Common myeloid progenitor, CD34-positive (primary cell): ENCODE data around the gene MGLL.

Experiments used
- CTCF ChIA-PET: fragments of 350-600 bp; sonication (Branson Sonifier 250); formaldehyde crosslinking; loops from one replicate; lab custom pipeline; 2021; ENCODE audit warnings: antibody characterized with exemption; lab: Charles Lee
- POLR2A ChIA-PET: fragments of 350-600 bp; sonication (Branson Sonifier 250); formaldehyde crosslinking; loops from one replicate; lab custom pipeline; 2021; ENCODE audit warnings: antibody characterized with exemption; lab: Charles Lee
- DNase-seq, 3 donors: peaks; one replicate each; pipeline versions ENCODE4 v3.0.0 to v3.0.0-alpha.2; 2013
- H3K27ac ChIP-seq, 2 experiments: 1 replicate in 1 of 2; 2 replicates in 1 of 2; pipeline ENCODE4 v1.7.0; 2013; ENCODE audit warnings: inconsistent platforms in 2 of 2, low read length in 2 of 2, mild to moderate bottlenecking in 2 of 2, low read depth in 1 of 2, moderate library complexity in 1 of 2; ENCODE audit not compliant: severe bottlenecking in 2 of 2, insufficient read depth in 1 of 2, poor library complexity in 1 of 2
- H3K27me3 ChIP-seq, 5 experiments: replicated peaks in 2 of 5; 1 replicate in 3 of 5; 2 replicates in 2 of 5; pipeline versions ENCODE4 v1.6.1 to v1.7.0; 2013; ENCODE audit warnings: low read length in 4 of 5, mild to moderate bottlenecking in 2 of 5, moderate library complexity in 2 of 5, inconsistent platforms in 1 of 5; ENCODE audit not compliant: insufficient read depth in 5 of 5, control insufficient read depth in 4 of 5
- H3K36me3 ChIP-seq, 4 experiments: 1 replicate in 2 of 4; 2 replicates in 2 of 4; pipeline versions ENCODE4 v1.6.1 to v1.7.0; 2013; ENCODE audit warnings: low read length in 3 of 4, control low read depth in 1 of 4, mild to moderate bottlenecking in 1 of 4; ENCODE audit not compliant: control insufficient read depth in 4 of 4, insufficient read depth in 4 of 4
- H3K4me1 ChIP-seq, 4 experiments: 1 replicate in 3 of 4; 2 replicates in 1 of 4; pipeline versions ENCODE4 v1.6.1 to v1.7.1; 2013; ENCODE audit warnings: low read length in 3 of 4, mild to moderate bottlenecking in 3 of 4, control low read depth in 1 of 4, inconsistent platforms in 1 of 4, moderate library complexity in 1 of 4; ENCODE audit not compliant: control insufficient read depth in 4 of 4, insufficient read depth in 4 of 4; ENCODE audit errors: control extremely low read depth in 1 of 4
- H3K4me3 ChIP-seq, 7 experiments: 1 replicate in 4 of 7; 2 replicates in 3 of 7; pipeline versions ENCODE4 v1.5.1 to v1.7.0; 2013; ENCODE audit warnings: mild to moderate bottlenecking in 7 of 7, low read length in 6 of 7, moderate library complexity in 6 of 7, inconsistent platforms in 2 of 7, low read depth in 2 of 7, control low read depth in 1 of 7; ENCODE audit not compliant: insufficient read depth in 4 of 7, control insufficient read depth in 1 of 7; ENCODE audit errors: extremely low read depth in 1 of 7
- H3K9me3 ChIP-seq, 5 experiments: 1 replicate in 4 of 5; 2 replicates in 1 of 5; pipeline versions ENCODE4 v1.6.1 to v1.7.1; 2013; ENCODE audit warnings: low read length in 4 of 5, mild to moderate bottlenecking in 2 of 5, inconsistent platforms in 1 of 5, low read depth in 1 of 5, moderate library complexity in 1 of 5; ENCODE audit not compliant: control insufficient read depth in 4 of 5, insufficient read depth in 2 of 5; ENCODE audit errors: control extremely low read depth in 1 of 5
- WGBS: methylation state at CpG from one replicate; pipeline ENCODE4 v1.1.5; 2013; ENCODE audit not compliant: insufficient coverage; 5-methylcytosine and 5-hydroxymethylcytosine counted together

MGLL gene

GRCh38 chr3:127676456-127676855 is 145.9 kb downstream of the MGLL start:
- ChIA-PET CTCF (interaction anchor here (1.1 to 1.3 kb wide), 2 partner anchors 20 to 28 kb away, joined by 3 read pairs; no protein-coding TSS in a partner anchor), POLR2A (no interaction called here)
- peaks cover 0 to 25% (median 22%) of the 10 kb centered on the region in 4 experiments for H3K4me1 ChIP-seq
- 100% methylated on average over 2 of the region's 4 CpGs for WGBS
- no peak for DNase-seq
- H3K4me3 ChIP-seq, result no peak overlapping the region
- H3K27ac ChIP-seq, result no peak overlapping the region
- H3K9me3 ChIP-seq, result no peaks in the 10 kb centered on the region
- no peaks in the 10 kb centered on the region for H3K27me3 ChIP-seq
- peaks cover 0 to 51% (median 12%) of the 10 kb centered on the region in 4 experiments for H3K36me3 ChIP-seq

- CTCF ChIA-PET, result interaction anchor here (0.7 to 1.1 kb wide), 2 partner anchors 23 to 27 kb away, joined by 3 read pairs; no protein-coding TSS in a partner anchor
- H3K36me3 ChIP-seq, result peaks cover 0 to 51% (median 11%) of the 10 kb centered on the region in 4 experiments
- no peak overlapping the region for H3K27ac ChIP-seq
Measured at GRCh38 chr3:127675651-127676391, 146.5 kb downstream of the MGLL start.

GRCh38 chr3:127674790-127675189 is 147.5 kb downstream of the MGLL start:
- H3K4me3 ChIP-seq, result no peak overlapping the region
- ChIA-PET POLR2A (no interaction called here), CTCF (no interaction called here)
- no peaks in the 10 kb centered on the region for H3K9me3 ChIP-seq
- DNase-seq, result no peak
- peaks cover 0 to 44% (median 11%) of the 10 kb centered on the region in 4 experiments for H3K36me3 ChIP-seq
- 97% methylated on average over 7 of the region's 8 CpGs for WGBS
- no peaks in the 10 kb centered on the region for H3K27me3 ChIP-seq
- H3K27ac ChIP-seq, result no peak overlapping the region
- peaks cover 0 to 27% (median 27%) of the 10 kb centered on the region in 4 experiments for H3K4me1 ChIP-seq

More at GRCh38 chr3:127675651-127676391, 146.5 kb downstream of the MGLL start:
- no peaks in the 10 kb centered on the region for H3K9me3 ChIP-seq
- H3K27me3 ChIP-seq, result no peaks in the 10 kb centered on the region
- no peak overlapping the region for H3K4me3 ChIP-seq
- peaks cover 0 to 27% (median 27%) of the 10 kb centered on the region in 4 experiments for H3K4me1 ChIP-seq
- DNase-seq, result no peak
- WGBS, result 95% methylated on average over 19 of the region's 29 CpGs
- POLR2A ChIA-PET, result no interaction called here

GRCh38 chr3:127674101-127674721 is 148.1 kb downstream of the MGLL start:
- H3K27me3 ChIP-seq, result no peaks in the 10 kb centered on the region
- peaks cover 0 to 41% (median 11%) of the 10 kb centered on the region in 4 experiments for H3K36me3 ChIP-seq
- ChIA-PET CTCF (no interaction called here), POLR2A (no interaction called here)
- no peaks in the 10 kb centered on the region for H3K9me3 ChIP-seq
- no peak overlapping the region for H3K27ac ChIP-seq
- H3K4me1 ChIP-seq, result peaks cover 0 to 27% (median 27%) of the 10 kb centered on the region in 4 experiments
- 92% methylated on average over 12 of the region's 17 CpGs for WGBS
- peak overlapping the region in 3 of 7 experiments; percentile 16 to 87 (median 81) for H3K4me3 ChIP-seq
- DNase-seq, result no peak

GRCh38 chr3:127673191-127674100 is 148.9 kb downstream of the MGLL start:
- peaks cover 0 to 34% (median 8%) of the 10 kb centered on the region in 4 experiments for H3K36me3 ChIP-seq
- H3K9me3 ChIP-seq, result no peaks in the 10 kb centered on the region
- peak overlapping the region; percentile 58 to 87 (median 78) for H3K4me3 ChIP-seq
- H3K27me3 ChIP-seq, result no peaks in the 10 kb centered on the region
- H3K4me1 ChIP-seq, result peaks cover 0 to 27% (median 23%) of the 10 kb centered on the region in 4 experiments
- ChIA-PET POLR2A (no interaction called here), CTCF (interaction anchor here (1.3 kb wide), 1 partner anchor 84 kb away, joined by 3 read pairs; no protein-coding TSS in a partner anchor)
- peak overlapping the region in 1 of 2 experiments; percentile 54 for H3K27ac ChIP-seq
- DNase-seq, result peak in 2 of 3 donors; percentile 55 to 61
- WGBS, result 20% methylated on average over 37 of the region's 51 CpGs

- no peaks in the 10 kb centered on the region for H3K27me3 ChIP-seq
- H3K27ac ChIP-seq, result peak within 1 kb of the TSS; percentile 58 to 82
- CTCF ChIA-PET, result interaction anchor here (0.8 to 1.3 kb wide), 3 partner anchors 11 to 85 kb away, joined by 3 to 4 read pairs (median 3); no protein-coding TSS in a partner anchor
- H3K4me3 ChIP-seq, result peak within 1 kb of the TSS; percentile 58 to 87 (median 78)
- H3K36me3 ChIP-seq, result peaks cover 0 to 26% (median 7%) of the 10 kb centered on the region in 4 experiments
- POLR2A ChIA-PET, result no interaction called here
- WGBS, result under 1% methylated on average over 59 of the region's 102 CpGs
- H3K4me1 ChIP-seq, result peaks cover 0 to 27% (median 22%) of the 10 kb centered on the region in 4 experiments
- no peaks in the 10 kb centered on the region for H3K9me3 ChIP-seq
- peak; percentile 69 to 84 (median 78) for DNase-seq
Measured at GRCh38 chr3:127672429-127673190, 149.7 kb downstream of the MGLL start, which contains the start of gene ABTB1. TSS of gene ABTB1 (plus strand) at chr3:127672952. CDS start at chr3:127673026, 74 bp downstream.
